Astrocyte (in vitro differentiated cells and primary cell): Measurements from ENCODE around the gene LYPD6B. TPM values are rescaled to one million over a fixed set of nuclear protein-coding genes. Genes with fewer than 3 reads are reported as not detected.
A peak's percentile ranks its signal among the peaks of the same experiment; 100 is the strongest.

Experiments
- DNase-seq: peaks from one replicate; pipeline ENCODE4 v3.0.0-alpha.2; 2010; ENCODE audit warnings: low read depth
- FAIRE-seq: peaks from 2 replicates; lab custom pipeline; 2011; peaks lifted over from hg19 to GRCh38; lab: Jason Lieb, UNC
- H2AFZ ChIP-seq: 2 replicates; pipeline ENCODE4 v1.6.0; 2012; ENCODE audit warnings: low read depth, low read length, inconsistent platforms
- H3K27ac ChIP-seq: 2 replicates; pipeline ENCODE4 v1.5.1; 2011; ENCODE audit warnings: low read depth, low read length, inconsistent platforms
- H3K27me3 ChIP-seq: 2 replicates; pipeline ENCODE4 v1.6.0; 2011; ENCODE audit warnings: low read length, inconsistent platforms; ENCODE audit not compliant: insufficient read depth
- H3K36me3 ChIP-seq: 2 replicates; pipeline ENCODE4 v1.5.1; 2011; ENCODE audit warnings: low read length, inconsistent platforms; ENCODE audit not compliant: insufficient read depth
- H3K4me1 ChIP-seq: 2 replicates; pipeline ENCODE4 v1.5.1; 2011; ENCODE audit warnings: low read length, inconsistent platforms; ENCODE audit not compliant: insufficient read depth
- H3K4me2 ChIP-seq: 2 replicates; pipeline ENCODE4 v1.6.0; 2012; ENCODE audit warnings: low read length, inconsistent platforms
- H3K4me3 ChIP-seq: 2 replicates; pipeline ENCODE4 v1.5.1; 2011; ENCODE audit warnings: low read depth, mild to moderate bottlenecking, low read length, inconsistent platforms; ENCODE audit not compliant: insufficient read depth
- H3K79me2 ChIP-seq: 2 replicates; pipeline ENCODE4 v1.6.0; 2012; ENCODE audit warnings: mild to moderate bottlenecking, low read length, inconsistent platforms; ENCODE audit not compliant: insufficient read depth
- H3K9ac ChIP-seq: 2 replicates; pipeline ENCODE4 v1.6.0; 2012; ENCODE audit warnings: mild to moderate bottlenecking, low read length, inconsistent platforms
- H3K9me3 ChIP-seq: 2 replicates; pipeline ENCODE4 v1.5.1; 2012; ENCODE audit warnings: low read depth, mild to moderate bottlenecking, low read length, inconsistent platforms; ENCODE audit not compliant: insufficient read depth
- H4K20me1 ChIP-seq: 2 replicates; pipeline ENCODE4 v1.6.0; 2012; ENCODE audit warnings: low read length, inconsistent platforms; ENCODE audit not compliant: insufficient read depth
- H3K27ac Mint-ChIP-seq: one replicate; pipeline ENCODE4 v1.8.0; 2021; ENCODE audit warnings: mild to moderate bottlenecking, mixed read lengths; ENCODE audit not compliant: unreplicated experiment
- H3K27me3 Mint-ChIP-seq: one replicate; pipeline ENCODE4 v1.8.0; 2021; ENCODE audit warnings: low read depth, mixed read lengths; ENCODE audit not compliant: unreplicated experiment
- H3K36me3 Mint-ChIP-seq: one replicate; pipeline ENCODE4 v1.8.0; 2021; ENCODE audit warnings: low read depth, mixed read lengths; ENCODE audit not compliant: unreplicated experiment
- H3K4me1 Mint-ChIP-seq: one replicate; pipeline ENCODE4 v1.8.0; 2021; ENCODE audit warnings: low read depth, mixed read lengths; ENCODE audit not compliant: unreplicated experiment
- H3K4me3 Mint-ChIP-seq: one replicate; pipeline ENCODE4 v1.8.0; 2021; ENCODE audit warnings: mild to moderate bottlenecking, moderate library complexity, mixed read lengths; ENCODE audit not compliant: unreplicated experiment
- H3K9me3 Mint-ChIP-seq: one replicate; pipeline ENCODE4 v1.8.0; 2021; ENCODE audit warnings: mild to moderate bottlenecking, mixed read lengths; ENCODE audit not compliant: unreplicated experiment
- CTCF ChIP-seq: IDR thresholded peaks from 2 replicates; pipeline ENCODE4 v1.5.1; 2011; ENCODE audit warnings: low read depth, mild to moderate bottlenecking, inconsistent platforms, low read length, moderate library complexity; ENCODE audit not compliant: insufficient read depth
- EZH2 ChIP-seq: IDR thresholded peaks from 2 replicates; pipeline ENCODE4 v1.6.1; 2012; ENCODE audit warnings: mild to moderate bottlenecking, low read length, inconsistent platforms; ENCODE audit not compliant: insufficient read depth
- total RNA-seq: library from RNA; stranded (reverse); gene quantifications from 2 replicates; pipeline ENCODE4 v1.2.1, GENCODE V29; 2021

Gene LYPD6B
- total RNA-seq, 1 donor from 2014 or later = 1.2 TPM

- Mint-ChIP-seq H3K27me3 (no peaks in the 10 kb centered on the region), H3K4me1 (peaks cover 14% of the 10 kb centered on the region), H3K4me3 (no peak overlapping the region), H3K9me3 (peaks cover 3% of the 10 kb centered on the region), H3K36me3 (no peaks in the 10 kb centered on the region), H3K27ac (peak overlapping the region; percentile 58)
- Histone ChIP-seq H3K9me3 (no peaks in the 10 kb centered on the region), H3K4me2 (no peak overlapping the region), H3K36me3 (no peaks in the 10 kb centered on the region), H2AFZ (peak overlapping the region; percentile 14), H3K79me2 (no peaks in the 10 kb centered on the region), H4K20me1 (no peaks in the 10 kb centered on the region), H3K4me3 (no peak overlapping the region), H3K27ac (no peak overlapping the region), H3K9ac (no peak overlapping the region), H3K27me3 (no peaks in the 10 kb centered on the region), H3K4me1 (no peaks in the 10 kb centered on the region)
- TF ChIP-seq EZH2 = no peak
- no peak for TF ChIP-seq CTCF
- no peak for FAIRE-seq
- DNase-seq = no peak
Measured at GRCh38 chr2:149101818-149102217, 63.3 kb downstream of the LYPD6B start.

GRCh38 chr2:149103081-149103620, 64.7 kb downstream of the LYPD6B start:
- H2AFZ ChIP-seq = no peak overlapping the region
- Mint-ChIP-seq H3K4me3 (no peak overlapping the region), H3K4me1 (peaks cover 14% of the 10 kb centered on the region)

More at GRCh38 chr2:149103081-149103620, 64.7 kb downstream of the LYPD6B start:
- no peaks in the 10 kb centered on the region for H3K79me2 ChIP-seq
- DNase-seq (no peak), FAIRE-seq (no peak)
- no peaks in the 10 kb centered on the region for H3K27me3 ChIP-seq
- TF ChIP-seq CTCF (no peak), EZH2 (no peak)
- no peak overlapping the region for H3K9ac ChIP-seq
- H3K4me2 ChIP-seq = no peak overlapping the region
- H3K36me3 Mint-ChIP-seq = no peaks in the 10 kb centered on the region
- no peaks in the 10 kb centered on the region for H3K9me3 ChIP-seq
- H3K9me3 Mint-ChIP-seq = peaks cover 5% of the 10 kb centered on the region
- no peaks in the 10 kb centered on the region for H3K36me3 ChIP-seq
- no peak overlapping the region for H3K27ac Mint-ChIP-seq
- H4K20me1 ChIP-seq = no peaks in the 10 kb centered on the region
- H3K27me3 Mint-ChIP-seq = no peaks in the 10 kb centered on the region
- H3K27ac ChIP-seq = no peak overlapping the region
- no peak overlapping the region for H3K4me3 ChIP-seq
- H3K4me1 ChIP-seq = no peaks in the 10 kb centered on the region
